LNCaP clone FGC (cell line): ENCODE results near the gene OR2W3.

Experiments
- DNase-seq: peaks from one replicate; pipeline ENCODE4 v3.0.0-alpha.2; 2011; ENCODE audit warnings: low read depth
- H3K4me3 ChIP-seq: 2 replicates; pipeline ENCODE4 v1.5.1; 2011; ENCODE audit warnings: mild to moderate bottlenecking, low read depth, low read length, control low read depth
- CTCF ChIP-seq: IDR thresholded peaks from 2 replicates; pipeline ENCODE4 v1.5.1; 2012; ENCODE audit warnings: mild to moderate bottlenecking; ENCODE audit not compliant: control insufficient read depth, insufficient read depth; ENCODE audit errors: extremely low read depth

Gene OR2W3

GRCh38 chr1:247913786-247914185 is 18.4 kb downstream of the OR2W3 start:
- no peak for TF ChIP-seq CTCF
- no peak overlapping the region for H3K4me3 ChIP-seq
- DNase-seq = no peak

GRCh38 chr1:247914941-247915662 is 19.7 kb downstream of the OR2W3 start:
- DNase-seq = no peak
- no peak for TF ChIP-seq CTCF
- no peak overlapping the region for H3K4me3 ChIP-seq

- no peak for TF ChIP-seq CTCF
- DNase-seq = no peak
- no peak within 1 kb of the TSS for H3K4me3 ChIP-seq
Observed at GRCh38 chr1:247919952-247920351, 24.6 kb downstream of the OR2W3 start, which contains the start of gene OR2T8. OR2T8 (plus strand) TSS chr1:247920252; CDS start chr1:247921018, 766 bp downstream.

GRCh38 chr1:247923941-247924340 is 28.6 kb downstream of the OR2W3 start:
- TF ChIP-seq CTCF = no peak
- DNase-seq = no peak
- H3K4me3 ChIP-seq = no peak overlapping the region

GRCh38 chr1:247924868-247925267 is 29.5 kb downstream of the OR2W3 start, which contains the start of gene OR2AJ1:
OR2AJ1 (plus strand) TSS chr1:247924889; CDS start chr1:247933769, 8,880 bp downstream.
- no peak for TF ChIP-seq CTCF
- DNase-seq = no peak
- H3K4me3 ChIP-seq = no peak within 1 kb of the TSS

GRCh38 chr1:247933989-247934388 is 38.6 kb downstream of the OR2W3 start:
- no peak for DNase-seq
- no peak overlapping the region for H3K4me3 ChIP-seq
- no peak for TF ChIP-seq CTCF

- H3K4me3 ChIP-seq = no peak overlapping the region
- DNase-seq = no peak
- no peak for TF ChIP-seq CTCF
Observed at GRCh38 chr1:247935781-247936180, 40.4 kb downstream of the OR2W3 start.
